Inflammatory macrophage treated with lipopolysaccharide for 4 hours (primary cell): Measurements from ENCODE around the gene MNX1.

Source experiments
- DNase-seq: peaks from one replicate; pipeline ENCODE4 v3.0.0-alpha.2; 2020

MNX1 gene

GRCh38 chr7:157014635-157015555 lies 4.4 kb upstream of the MNX1 start:
- no peak for DNase-seq

DNA sequence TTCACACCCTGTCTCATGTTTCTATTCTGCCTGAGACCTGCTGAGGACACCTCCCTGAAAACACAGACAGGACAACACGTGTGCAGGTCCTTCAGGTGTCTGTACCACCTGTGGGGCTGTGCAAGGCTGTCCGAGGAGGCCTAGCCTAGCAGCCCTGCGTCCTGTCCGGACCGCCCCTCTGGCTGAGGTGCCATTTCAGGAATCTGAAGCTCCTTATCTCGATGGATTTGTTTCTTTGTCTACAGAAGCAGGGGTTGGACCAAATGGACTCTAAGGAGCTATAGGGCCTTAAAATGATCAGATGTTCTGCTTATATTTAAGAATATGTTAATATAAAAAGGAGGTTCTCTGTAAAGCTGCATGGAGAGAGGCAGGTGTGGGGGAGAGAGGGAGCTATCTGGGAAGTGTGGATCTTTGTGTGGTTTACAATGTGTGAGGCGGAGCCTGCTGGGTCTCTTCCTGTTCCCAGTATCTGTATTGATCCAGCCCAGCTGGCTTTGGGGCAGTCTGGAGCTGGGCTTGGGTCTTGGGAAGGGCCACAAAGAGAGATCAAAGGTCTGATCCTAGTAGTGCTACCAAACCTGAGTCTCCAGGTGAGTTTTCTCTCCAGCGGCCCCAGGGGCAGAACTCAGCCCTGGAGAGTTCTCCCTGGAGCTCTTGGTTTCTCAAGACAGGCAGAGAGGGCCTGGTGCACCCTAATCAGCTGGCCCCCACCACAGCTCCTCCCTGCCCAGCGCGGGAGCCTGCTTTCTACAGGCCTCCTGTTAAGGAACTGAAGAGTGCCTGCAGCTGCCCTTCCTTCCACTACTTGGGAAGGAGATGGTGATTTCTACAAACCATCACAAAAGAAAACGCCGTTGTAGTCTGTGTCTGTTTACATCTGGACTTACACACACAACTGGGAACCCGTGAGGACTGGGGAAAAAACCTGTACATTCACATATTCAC lies 3.4 kb upstream of the MNX1 start:
- DNase-seq, result no peak

GRCh38 chr7:157013101-157013500 lies 2.6 kb upstream of the MNX1 start:
- DNase-seq, result no peak

- DNase-seq, result no peak
These were observed 1.7 kb upstream of the MNX1 start for GRCh38 chr7:157012113-157012547.

GRCh38 chr7:157011333-157012112 lies 1.1 kb upstream of the MNX1 start:
- DNase-seq, result no peak

- DNase-seq, result no peak
These were observed 480 bp downstream of the MNX1 start for GRCh38 chr7:157009778-157010587.

DNA sequence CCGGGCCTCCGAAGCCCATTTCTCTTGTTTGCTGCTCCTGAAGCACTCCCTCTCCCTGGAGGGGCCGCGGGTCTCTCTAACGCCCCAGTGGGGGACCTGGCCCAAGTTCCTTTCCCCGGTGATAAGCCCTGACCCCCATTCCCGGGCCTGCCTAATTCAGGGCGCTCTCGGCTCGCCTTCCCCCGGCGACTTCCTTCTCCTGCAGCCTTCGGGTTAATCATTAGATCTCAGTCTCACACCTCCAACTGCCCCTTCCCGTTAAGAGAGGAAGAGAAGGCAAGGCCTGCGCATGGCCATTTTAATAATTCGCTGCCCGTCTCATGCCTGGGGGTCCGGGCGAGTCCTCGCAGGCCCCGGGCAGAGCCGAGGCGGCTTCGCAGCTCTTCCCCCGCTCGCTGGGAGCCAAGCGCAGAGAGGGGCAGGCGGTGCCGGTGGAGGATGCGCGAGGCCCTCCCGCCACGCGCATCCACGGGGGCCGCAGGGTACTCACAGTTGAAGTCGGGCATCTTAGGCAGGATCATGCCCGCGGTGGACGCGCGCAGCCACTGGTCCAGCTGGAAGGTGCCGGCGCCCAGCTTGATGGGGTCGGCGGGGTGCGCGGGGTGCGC lies 1.2 kb downstream of the MNX1 start:
- DNase-seq, result no peak

DNA sequence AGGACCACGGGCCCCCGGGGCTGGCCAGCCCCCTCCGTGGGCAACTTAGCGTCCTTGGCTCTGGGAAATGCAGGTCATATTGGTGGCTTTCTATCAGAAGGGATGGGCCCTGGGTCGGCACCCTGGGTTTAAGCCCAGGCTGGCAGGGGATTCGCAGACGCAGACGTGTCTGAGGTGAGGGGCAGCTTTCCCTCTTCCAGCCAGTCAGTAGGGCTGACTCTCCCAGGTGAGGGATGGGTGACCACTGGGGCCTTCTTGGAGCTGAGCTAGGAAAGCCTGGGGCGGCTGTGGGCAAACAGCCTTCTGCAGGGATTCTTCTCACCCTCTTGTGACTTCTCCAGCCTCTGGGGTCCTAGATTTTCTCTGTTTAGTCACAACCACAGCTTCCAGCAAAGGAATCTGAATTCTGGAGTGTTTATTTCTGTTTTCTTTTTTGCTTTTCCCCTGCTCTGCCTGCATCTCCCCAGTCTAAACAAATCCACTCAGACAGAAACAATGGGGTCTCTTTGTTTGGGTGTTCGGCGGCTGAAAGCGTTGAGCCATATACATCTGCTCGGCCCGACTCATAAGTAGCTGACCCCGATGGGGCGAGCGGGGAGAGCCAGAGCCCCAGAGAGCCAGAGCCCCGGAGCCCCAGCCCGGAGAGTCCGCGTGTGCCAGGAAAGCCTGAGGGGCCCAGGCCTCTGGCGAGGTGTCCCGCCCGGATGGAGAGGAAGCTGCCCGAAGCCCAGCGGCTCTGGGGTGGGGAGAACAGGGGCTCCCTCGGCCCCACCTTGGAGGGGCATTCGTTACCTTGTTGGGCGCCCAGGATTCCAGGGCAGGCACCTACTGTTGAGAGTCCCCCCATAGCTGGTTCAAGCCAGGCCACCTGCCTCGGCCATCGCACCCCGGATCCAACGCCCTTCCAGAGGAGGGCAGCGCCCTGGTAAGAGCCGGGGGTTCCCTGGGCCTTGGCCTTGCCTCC lies 2.0 kb downstream of the MNX1 start:
- no peak for DNase-seq

GRCh38 chr7:157007470-157008066 lies 2.9 kb downstream of the MNX1 start:
- no peak for DNase-seq

DNA sequence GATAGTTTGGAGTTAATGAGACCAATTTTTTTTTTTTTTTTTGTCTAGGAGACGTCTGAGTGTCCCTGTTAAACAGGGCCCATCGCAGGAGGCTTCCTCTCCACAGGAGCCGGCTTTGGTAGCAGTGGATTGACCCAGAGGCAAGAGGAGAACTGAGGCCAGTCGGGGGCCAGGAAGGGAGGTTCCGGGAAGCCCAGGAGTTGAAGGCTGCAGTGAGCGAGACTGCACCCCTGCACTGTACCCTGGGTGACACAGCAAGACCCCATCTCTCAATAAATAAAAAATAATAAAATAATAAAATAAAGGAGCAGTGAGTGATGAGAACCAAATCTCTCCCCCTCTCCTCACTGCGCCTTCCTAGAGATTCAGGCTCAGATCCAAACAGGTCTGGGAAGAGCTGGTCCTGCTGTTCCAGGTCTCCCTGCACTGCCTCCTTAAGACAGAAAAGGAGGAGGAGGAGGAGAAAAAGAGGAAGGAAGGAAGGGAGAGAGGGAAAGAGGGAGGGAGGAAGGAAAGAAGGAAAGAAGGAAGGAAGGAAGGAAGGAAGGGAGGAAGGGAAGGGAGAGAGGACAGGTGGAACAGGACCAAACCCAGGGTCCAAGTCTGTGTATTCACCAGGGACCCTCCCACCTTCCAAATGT lies 3.5 kb downstream of the MNX1 start:
- no peak for DNase-seq

DNA sequence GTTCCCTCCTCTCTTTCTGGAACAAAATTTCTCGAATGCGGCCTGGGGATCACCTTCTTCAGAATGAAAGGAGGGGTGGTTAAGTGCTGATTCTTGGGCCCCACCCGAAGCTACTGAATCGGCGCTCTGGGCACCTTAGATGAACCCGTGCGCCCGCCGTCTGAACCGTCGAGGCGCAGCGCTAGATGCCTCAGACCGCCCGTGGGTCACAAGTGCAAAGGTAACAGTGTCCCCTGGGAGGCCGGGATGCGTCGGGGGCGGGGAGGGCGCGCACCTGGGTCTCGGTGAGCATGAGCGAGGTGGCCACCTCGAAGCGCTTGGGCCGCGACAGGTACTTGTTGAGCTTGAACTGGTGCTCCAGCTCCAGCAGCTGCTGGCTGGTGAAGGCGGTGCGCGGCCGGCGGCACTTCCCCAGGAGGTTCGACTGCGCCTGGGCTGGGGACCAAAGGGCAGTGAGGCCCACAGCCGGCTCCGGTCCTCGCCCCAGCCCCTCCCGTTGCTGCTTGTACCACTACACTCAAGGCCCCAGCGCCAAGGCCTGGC lies 4.2 kb downstream of the MNX1 start:
- DNase-seq, result no peak

- DNase-seq, result no peak
These were observed 4.8 kb downstream of the MNX1 start for GRCh38 chr7:157005456-157006204.

DNA sequence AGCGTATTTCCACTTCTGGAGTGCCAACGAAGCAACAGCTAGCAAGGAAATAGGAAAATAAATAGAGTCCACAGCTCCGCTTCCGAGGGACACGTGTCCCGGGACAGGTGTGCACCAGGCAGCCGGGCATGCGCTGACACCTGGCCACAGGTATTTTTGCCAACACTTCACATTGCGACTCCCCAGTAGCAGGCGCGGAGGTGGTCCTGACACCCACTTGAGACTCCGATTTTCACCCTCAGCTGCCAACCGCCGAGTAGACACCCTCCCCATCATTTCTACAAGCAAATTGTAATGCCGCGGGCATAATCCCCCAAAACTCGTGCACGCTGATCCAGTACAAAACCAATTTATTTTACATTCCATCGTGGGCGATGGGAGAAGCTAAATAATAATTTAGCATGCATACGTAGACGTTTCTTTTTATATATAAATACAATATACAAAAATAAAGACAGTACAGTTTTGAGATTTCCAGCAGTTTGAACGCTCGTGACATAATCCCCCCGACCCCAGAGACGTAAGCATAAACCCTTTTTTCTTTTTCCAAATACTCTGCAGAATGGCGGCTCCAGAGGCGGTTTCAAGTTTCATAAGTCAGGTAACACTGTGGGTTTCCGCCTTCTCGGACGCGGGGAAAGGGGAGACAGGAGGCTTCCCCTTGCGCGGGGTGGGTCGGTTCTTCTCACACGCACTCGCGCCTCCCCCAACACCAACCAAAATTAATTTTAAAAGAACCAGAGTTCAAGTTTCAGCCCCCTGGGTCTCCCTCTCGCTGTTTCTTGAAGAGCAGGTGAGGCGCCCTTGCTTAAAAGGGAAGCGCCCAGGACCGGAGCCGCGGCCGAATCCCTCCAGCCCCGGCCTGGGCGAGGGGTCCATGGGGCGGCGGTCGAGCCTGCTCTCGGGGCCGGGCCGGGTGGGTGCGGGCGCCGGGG lies 5.7 kb downstream of the MNX1 start:
- DNase-seq, result no peak

- no peak for DNase-seq
These were observed 6.5 kb downstream of the MNX1 start for GRCh38 chr7:157003756-157004520.

- no peak for DNase-seq
These were observed 7.1 kb downstream of the MNX1 start for GRCh38 chr7:157003445-157003755.

GRCh38 chr7:157002819-157003421 lies 7.5 kb downstream of the MNX1 start:
- no peak for DNase-seq
